GM21515 (cell line): Measurements from ENCODE around the gene BRINP3.

ENCODE experiments used
- ATAC-seq: cut with Tn5 transposase; IDR thresholded peaks from one replicate; pipeline ENCODE4 v1.9.1; 2021; ENCODE audit not compliant: unreplicated experiment

BRINP3 gene

DNA sequence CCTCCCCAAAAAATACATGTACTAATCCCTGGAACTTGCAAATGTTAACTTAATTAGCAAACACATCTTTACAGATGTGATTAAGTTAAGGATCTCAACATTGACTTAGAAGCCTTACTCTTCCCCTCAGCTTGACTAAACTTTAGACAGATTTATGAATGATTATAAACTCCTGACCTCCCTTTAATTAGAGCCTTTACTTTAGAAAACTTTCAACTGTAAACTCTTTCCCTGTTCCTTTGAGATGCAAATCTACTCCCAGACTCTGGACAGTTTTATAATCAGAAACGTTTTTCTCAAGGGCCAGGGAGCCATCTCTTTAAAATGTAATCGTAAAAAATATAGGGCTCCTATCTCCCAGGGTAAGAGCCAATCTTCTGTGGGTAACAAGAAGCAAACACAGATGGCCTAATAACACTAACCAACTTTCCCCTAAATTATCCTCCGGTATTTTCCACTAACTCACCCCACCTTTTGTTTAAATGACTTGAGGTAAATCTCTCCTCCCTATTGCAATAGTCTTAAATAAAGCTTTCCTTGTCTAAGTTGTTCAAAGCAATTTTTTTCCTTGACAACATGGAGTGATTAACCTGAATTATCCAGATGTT, 284.1 kb downstream of the BRINP3 start:
- no peak for ATAC-seq

DNA sequence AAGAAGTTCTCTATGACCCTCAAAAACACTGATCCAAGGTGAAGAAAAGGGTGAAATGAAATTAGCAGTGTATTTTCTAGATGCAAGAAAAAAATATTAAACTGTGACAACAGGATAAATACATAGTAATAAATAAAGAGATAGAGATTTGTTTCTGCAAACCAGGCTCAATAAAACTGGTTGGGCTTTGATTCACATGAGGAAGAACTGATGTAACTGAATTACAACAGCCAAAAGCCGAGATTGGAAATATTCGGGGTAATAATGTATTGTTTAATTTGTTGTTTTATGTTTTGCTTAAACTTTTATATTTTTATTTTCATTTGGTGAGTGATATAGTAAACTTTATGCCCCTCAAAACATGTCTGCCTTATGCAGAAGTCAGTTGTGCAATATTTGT, 285.0 kb downstream of the BRINP3 start:
- ATAC-seq: no peak

DNA sequence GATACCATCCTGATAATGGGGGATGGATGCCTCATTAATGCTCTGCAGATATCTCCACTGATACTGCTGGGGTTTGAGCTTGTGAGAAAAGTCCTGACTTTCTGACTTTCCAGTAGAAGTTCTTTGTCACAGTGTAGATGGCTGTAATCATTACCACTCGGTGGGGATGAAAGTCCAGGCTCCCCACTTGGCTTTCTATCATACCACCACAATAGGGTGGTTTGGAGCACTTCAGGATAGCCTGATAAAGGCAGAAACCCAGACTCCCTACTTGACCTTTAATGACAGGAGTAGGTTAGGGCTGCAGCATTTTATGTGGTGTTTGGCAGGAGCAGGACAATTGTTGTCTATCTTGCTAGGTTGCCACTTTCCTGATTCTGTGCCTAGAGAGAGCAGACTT, 294.1 kb downstream of the BRINP3 start:
- ATAC-seq: no peak

DNA sequence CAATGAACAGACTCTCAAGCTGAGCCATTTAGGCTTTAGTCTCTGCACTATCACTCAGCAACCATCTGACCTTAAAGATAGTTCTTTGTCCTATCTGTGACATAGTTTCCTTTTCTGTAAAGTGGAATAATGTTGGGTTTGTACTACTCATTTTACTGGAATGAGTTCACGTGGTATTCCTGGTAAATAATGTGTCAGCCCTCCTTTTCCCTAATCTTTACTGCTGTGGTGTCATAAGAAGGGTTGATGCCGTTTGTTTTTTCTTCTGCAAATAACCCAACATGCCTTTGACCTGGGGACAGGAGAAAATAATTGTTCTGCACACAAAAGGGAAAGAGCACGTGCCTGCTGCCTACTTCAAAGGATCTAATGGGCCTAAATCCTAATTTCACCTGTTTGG, 297.8 kb downstream of the BRINP3 start:
- ATAC-seq: no peak

DNA sequence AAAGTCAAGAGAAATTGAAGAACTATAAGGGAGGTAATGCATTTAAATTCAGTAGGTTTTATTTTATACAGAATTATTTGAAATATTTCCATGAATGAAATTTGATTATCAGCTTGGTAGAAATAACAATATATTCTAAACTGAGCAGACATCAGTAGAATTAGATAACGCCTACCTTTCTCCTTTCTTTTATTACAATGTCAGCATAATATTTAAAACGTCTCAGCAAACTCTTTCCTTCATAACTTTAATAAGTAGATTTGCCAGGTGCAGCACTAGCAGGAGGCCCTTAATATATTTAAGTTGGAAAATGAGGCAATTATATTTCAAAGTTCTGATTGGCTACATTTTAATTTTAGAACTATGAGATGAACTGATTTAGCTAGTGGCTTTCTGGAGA, 298.8 kb downstream of the BRINP3 start:
- no peak for ATAC-seq

DNA sequence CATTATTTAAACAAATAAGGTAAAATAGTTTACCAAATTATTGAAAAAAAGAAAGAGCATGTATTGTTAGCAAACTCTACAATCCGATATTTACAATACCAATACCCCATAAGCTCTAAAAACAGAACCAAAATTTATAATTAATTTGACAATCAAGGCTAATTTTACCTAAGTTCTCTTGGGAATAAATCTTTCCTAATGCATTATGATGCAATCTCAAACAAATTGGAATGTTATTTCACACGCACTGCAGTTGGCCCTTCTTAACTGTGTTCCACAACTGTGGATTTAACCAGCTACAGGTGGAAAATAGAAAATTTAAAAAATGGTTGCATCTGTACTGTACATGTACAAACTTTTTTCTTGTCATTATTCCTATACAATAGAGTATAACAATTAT, 300.1 kb downstream of the BRINP3 start:
- ATAC-seq: no peak

DNA sequence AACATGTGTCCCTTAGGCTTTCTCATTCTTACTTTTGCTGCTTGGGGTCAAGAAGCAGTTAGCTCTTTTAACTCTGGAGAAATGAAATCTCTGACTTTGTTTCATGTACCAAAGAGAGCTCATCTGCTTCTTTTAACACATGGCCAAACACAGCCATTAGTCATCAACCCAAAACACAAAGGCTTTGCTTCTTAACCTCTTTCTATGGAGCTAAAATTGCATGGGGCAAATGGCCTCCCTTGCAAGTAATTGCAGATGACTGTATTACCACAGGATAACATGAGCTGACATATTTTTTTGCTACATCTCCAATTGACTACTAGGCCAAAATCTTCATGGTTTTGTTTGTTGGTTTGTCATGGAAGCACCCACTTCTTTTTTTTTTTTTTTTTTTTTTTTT, 300.9 kb downstream of the BRINP3 start:
- no peak for ATAC-seq

DNA sequence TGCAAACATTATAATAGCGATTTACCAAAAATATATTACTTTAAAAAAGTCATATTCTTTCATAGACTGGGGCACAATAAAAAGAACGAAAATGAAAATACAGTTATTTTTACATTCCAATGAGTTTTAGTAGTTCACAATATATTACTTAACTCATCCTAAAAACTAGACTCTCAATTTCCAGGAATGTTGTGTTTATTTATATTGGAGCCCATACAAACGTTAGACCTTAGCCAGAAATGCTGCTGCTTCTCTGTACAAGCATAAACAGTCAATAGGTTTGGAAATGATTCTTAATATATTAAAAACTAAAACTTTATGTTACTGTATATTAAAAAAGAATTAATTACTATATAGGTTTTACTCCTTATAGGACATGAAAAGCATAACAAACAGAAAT, 302.3 kb downstream of the BRINP3 start:
- ATAC-seq: no peak

DNA sequence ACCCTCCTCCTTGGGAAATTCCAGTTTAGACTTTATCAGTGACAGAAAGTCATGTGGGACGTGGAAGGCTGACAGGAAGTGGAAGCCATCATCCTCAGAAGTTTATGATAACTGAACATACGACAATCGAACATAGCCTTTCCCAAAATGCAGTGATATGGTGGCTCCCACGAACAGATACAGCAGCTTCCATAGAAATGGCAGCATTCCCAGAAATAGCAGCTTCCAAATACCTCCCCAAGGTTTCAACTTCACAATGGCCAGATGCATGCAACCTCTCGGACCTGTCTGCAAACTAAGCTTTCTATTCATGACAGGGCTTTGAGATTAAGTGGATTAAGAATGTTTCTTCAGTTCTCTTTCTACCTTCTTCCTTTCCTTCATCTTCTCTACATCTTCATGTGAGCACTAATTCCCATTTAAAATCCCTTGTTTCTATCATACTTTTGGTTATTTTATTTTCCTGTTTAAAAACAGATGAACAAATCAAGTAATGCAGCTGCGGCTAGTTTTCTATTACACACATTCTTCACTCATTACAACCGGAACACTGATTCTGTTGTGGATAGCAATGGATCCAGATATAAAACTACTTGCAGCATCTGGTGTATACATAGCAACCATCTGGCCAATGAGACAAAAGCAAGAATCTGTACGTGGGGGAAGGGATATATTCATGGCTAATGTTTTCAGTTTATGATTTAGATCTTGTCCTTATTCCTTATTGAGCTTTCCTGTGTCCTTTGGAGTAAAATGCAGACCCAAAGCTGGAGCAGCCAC, 304.8 kb downstream of the BRINP3 start:
- no peak for ATAC-seq

DNA sequence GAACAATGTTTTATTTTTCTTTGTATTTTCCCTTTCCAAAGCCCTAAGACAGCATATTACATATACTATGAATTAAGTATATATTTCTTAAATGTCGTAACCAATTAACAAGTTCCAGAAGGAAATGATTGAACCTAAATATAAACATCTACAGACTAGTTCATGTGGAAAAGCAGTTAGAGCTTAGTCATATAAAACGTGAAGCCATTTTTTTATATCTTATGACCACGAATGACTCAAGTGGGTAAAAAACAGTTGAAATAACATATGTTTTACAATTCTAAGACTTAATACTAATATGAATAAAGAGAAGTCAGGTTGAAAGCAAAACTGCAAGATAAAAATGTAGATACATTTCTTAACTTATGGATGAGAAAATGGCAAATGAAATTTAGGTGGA, 307.3 kb downstream of the BRINP3 start:
- no peak for ATAC-seq

DNA sequence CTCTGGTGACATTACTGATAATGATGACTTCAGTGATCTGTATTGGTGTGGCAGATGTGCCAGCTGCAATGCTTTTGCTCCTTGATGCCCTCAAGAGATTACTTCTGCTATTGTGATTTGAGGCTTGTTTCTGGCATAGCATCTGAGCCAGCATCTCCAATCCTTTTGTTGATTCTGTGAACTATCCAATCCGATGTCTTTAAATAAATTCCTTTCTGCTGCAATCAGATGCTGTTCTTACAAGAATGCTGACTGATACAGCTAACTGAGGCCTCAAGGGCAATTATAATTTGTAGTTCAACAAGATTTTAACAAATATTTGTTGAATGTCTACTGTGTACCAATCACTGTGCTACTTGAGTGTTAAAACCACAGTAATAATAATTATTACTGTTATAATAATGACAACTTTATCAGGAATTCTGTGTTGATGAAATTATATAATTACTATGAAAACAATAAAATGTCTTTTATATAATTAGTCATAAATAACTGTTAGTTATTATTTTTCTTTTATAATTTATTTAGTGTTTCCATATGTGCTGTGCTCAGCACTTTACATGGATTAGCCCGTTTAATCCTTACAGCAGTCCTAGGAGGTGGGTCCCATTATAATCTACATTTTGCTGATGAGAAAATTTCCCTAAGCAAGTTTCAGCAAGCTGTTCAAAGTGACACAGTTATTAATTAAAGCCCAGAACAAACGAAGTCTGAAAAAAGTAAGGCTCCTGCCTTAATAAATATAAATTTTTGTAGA, 308.2 kb downstream of the BRINP3 start:
- ATAC-seq: no peak

DNA sequence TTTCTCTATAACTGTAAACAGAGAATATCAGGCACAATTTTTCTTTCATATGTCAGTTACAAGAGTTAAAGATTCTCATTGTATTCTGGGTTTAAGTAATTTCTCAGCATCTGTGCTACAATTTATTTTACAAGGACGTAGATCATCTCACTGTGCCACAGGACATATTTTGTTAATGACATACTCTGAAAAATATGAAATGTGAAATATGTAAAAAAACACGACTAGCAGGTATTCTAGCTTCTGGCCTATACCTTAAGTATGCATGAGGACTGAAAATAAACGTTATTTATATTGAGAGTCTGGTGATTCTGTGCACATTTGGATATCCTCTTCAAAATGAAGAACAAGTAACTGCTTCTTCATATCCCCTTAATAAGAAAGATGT, 308.8 kb downstream of the BRINP3 start:
- no peak for ATAC-seq

DNA sequence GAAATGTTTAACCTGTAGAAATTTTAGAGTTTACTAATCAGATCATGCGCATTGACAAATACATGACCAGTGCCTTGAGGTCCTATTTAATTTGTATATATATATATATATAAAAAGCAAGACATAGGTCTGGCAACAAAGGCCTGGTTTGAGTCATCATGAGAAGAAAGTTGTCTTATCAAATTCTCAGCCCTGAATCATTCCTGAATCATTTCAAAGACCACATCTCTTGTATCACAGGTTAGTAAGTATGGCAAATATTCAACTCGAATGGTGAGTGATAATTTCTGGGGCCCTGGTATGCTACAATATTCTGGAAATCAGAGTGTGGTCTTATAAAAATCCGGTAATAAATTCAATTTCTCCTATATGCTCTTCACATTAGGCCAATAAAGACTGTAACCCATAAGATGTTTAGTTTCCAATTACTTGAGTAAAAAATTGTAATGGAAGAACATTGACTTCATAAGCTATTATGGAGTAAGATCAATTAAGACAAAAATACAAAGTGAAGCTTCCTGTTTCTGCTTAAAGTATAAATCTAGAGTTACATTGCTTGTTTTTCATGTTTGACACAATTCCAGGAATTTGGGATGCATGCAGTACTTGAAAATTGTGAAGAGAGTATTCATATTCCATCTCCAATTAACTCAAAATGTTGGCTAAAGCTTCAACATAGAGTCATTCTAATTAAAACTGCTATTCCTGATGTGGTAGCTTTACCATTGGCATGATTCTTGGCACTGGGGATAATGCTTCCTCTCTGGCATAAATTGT, 309.4 kb downstream of the BRINP3 start:
- no peak for ATAC-seq

DNA sequence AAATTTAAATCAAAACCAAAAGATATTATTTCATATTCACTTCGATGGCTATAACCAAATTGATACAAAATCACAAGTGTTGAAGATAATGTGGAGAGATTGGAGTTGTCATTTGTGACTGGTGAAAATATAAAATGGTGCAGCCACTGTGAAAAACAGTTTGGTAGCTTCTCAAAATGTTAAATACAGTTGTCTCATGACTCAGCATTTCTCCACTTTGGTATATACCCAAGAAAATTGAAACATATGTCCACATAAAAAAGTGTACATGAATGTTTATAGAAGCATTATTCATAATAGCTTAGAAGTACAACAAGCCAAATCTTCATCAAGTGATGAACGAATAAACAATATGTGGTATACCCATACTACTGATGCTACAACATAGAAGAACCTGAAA, 318.5 kb downstream of the BRINP3 start:
- ATAC-seq: no peak

DNA sequence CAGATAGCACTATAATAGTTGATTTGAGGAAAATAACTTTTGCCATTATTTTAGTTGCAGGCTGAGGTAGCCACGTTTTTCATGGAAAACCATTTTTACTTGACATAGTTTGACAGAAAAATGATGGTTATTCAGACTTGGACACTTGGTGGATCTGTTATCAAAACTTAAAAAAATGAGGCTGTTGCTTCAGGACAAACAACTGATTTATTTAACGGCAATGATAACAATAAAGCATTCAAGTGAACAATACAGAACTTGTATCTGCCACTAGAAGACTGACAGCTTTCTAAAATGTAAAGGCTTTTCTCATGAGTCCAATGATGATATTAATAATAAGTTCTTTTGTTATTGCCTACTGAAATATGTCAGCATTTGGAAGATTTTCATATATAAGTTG, 322.9 kb downstream of the BRINP3 start:
- no peak for ATAC-seq

DNA sequence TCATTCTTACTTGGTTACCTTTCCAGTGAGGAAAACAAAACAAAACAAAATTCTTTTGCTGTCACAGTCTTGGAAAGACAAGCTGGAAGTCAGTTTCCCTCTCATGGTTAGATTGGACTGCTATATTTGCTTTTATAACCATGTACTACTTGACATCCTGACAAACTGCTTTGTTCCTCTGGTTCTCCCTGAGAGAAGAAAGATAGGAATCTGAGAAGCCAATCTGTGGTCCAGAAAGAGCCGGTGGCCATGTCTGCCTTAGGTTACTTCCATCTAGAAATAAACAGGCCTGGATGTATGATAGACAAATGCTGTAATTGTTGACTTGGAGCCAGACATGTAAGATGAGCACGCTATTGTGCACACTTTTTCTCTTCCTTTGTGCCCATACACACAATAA, 330.0 kb downstream of the BRINP3 start:
- ATAC-seq: no peak

DNA sequence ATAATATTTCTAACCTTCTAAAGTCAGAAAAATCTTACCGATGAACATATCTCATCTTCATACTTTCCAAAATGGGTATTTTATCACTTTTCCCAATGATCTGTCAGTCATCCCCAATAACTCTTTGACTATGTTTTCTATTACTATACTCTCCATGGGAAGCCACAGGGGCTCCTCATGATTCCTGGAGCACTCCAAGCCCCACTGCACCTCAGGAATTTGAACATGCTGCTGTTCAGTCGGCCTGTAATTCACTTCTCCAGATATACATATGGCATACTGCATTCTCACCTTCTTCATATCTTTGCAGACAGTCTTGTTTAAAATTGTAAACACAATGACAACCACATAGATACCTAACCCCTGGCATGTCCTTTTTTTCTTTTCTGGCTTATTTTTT, 333.0 kb downstream of the BRINP3 start:
- ATAC-seq: no peak

DNA sequence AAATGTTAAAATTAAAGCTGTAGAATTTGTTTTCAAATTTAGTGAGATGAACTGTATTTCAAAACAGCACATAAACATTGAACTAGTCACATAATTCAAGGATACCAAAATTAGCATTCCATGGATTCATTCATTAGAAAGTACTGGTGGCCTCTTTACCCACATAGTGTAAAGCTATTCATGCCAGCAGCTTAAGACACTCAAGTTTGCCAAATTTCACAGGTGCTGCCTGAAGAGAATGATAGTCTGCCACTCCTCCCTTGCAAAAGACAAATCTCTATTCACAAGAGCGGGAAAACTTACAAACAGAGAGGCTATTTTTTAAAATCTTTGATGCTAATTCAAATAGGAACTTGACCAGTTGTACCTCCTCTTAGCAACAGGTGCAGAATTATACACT, 337.0 kb downstream of the BRINP3 start:
- no peak for ATAC-seq

DNA sequence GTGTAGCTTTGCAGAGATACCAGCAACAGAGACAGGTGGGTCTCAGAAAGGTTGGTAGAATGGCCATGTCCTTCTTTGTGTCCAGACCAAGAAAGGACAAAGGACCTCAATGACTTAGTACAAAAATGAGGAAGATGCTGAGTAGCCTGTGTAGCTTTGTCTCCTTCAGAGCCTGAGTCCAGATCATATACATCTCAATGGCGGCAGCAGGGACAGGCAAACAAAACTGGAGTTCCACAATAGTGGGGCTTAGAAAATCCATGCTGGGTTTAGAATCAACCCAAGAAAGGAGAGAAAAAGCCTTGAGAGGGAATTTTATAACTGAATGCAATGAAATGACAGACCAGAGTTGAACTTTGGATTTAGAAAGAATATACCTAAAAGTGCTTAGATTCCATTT, 339.0 kb downstream of the BRINP3 start:
- ATAC-seq: no peak

DNA sequence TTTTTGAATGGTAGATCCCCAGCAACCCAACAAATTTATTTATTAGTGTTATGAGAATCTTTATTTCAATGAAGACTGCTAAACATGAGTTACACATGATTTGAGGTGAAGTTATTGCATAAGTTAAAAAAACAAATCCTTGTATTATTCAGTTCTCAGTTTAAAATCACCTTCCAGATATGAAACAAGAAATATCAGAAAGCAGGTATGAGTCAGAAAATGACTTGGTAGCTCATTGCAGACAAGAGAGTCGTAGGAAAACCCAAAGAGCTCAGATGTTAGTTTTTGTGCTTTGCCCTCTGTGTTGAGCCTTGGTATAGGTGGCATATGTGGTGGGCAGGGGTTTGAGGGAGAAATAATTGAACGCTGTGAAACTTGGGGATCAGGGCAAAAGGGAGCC, 339.4 kb downstream of the BRINP3 start:
- no peak for ATAC-seq

DNA sequence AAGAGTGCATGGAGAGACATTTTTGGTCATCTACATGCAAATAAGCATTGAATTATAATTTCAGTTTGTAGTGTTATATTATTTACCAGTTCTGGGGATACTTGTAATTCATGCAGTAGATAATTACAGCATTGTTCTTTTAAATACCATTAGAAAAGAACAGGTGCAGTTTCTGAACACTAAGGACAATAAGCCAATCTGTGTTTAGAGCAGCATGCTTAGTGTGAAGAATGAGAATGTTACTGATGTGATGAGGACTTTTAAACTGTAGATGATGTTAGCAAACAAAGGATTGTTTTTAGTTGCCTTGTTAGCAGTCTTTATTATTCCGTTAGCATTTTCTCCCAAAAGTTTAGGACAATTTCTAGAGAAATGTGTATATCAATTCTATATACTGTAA, 348.3 kb downstream of the BRINP3 start:
- ATAC-seq: no peak

DNA sequence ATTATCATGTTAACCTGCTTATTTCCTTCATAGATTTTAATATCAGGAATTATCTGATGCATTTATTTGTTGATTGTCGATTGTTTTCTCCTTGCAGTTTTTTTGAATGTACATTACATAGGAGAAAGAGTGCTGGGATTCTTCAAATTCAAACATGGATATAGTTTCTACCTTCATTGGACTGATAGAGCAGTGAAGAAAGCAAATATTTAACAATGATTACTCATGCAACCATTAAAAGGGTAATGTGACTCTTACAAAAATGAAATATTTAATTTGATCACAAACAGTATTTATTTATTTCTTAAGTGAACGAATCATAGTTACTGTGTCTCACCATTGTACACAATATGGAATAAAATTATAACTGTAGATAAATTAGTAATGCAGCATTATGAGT, 350.9 kb downstream of the BRINP3 start:
- no peak for ATAC-seq
